GM19238 (cell line): ENCODE results near the gene SINHCAF.
"Not testable (repeated sequence)": the region's sequence is repeated elsewhere in the genome, so short reads cannot be mapped to it uniquely, and the experiment has no call there.

Source experiments
- DNase-seq: peaks from one replicate; pipeline ENCODE4 v3.0.0; 2011; ENCODE audit warnings: low spot score; ENCODE audit not compliant: insufficient read length

Gene SINHCAF

GRCh38 chr12:31265722-31266121 lies 60.2 kb downstream of the SINHCAF start:
- no peak for DNase-seq

GRCh38 chr12:31263661-31264060 lies 62.3 kb downstream of the SINHCAF start:
- no peak for DNase-seq

GRCh38 chr12:31261744-31262143 lies 64.2 kb downstream of the SINHCAF start:
- no peak for DNase-seq

GRCh38 chr12:31260840-31261239 lies 65.1 kb downstream of the SINHCAF start:
- DNase-seq, result no peak

- no peak for DNase-seq
Measured at GRCh38 chr12:31259136-31259886, 66.6 kb downstream of the SINHCAF start.

DNA sequence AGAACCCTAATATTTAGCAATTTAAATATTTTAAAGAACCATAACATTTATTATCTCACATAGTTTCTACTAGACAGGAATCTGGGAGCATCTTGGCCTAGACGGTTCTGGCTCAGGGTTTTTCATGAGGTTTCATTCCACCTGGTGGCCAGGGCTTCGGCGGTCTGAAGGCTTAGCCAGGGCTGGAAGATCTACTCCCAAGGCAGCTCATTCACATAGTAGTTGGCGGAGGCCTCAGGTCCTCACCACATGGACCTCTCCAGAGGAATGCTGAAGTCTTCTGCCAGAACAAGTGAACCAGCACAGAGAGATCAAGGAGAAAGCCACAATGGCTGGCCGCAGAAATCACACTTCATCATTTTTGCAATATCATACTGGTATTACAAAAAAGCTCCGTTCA lies 68.2 kb downstream of the SINHCAF start:
- no peak for DNase-seq

DNA sequence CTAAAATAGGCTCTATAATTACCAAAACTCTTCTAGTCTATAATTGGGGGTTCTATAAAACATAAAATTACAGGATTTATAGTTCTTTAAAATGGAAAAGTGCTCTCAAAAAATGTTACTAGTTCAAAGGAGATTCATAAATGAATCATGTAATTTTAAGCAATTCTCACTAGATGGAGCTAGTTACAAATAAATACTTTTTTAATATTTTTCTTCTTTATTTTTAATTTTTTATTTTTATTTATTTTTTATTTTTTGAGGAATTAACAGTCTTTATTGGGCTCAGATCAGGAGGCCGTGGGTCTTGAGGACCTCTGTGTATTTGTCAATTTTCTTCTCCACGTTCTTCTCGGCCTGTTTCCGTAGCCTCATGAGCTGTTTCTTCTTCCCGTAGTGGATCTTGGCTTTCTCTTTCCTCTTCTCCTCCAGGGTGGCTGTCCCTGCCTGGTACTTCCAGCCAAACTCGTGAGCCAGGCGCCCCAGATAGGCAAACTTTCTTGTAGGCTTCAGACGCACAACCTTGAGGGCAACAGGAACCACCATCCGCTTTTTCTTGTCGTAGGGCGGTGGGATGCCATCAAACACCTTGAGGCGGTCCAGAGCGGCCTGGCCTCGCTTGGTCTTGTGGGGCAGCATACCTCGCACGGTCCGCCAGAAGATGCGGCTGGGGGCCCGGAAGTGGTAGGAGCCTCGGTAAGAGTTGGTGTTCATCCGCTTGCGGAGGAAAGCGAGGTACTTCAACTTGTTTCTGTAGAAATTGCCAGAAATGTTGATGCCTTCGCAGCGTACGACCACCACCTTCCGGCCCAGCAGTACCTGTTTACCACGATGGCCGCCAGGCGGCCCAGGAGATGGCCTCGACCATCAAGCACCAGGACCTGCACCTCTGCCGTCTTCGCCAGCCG lies 74.0 kb downstream of the SINHCAF start:
- not testable (repeated sequence) for DNase-seq

GRCh38 chr12:31250179-31250578 lies 75.8 kb downstream of the SINHCAF start:
- DNase-seq, result no peak

GRCh38 chr12:31249356-31249755 lies 76.6 kb downstream of the SINHCAF start:
- DNase-seq, result no peak

DNA sequence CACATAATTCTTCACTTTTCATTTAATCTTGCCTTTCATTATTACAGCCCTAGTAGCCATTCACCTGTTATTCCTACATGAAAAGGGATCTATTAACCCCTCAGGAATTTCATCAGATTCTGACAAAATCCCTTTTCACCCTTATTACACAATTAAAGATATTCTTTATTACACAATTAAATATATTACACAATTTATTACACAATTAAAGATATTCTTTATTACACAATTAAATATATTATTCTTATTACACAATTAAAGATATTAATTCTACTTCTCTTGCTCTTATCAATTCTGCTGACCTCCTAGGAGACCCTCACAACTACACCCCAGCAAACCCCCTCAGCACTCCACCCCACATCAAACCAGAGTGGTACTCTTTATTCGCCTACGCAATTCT lies 77.1 kb downstream of the SINHCAF start:
- no peak for DNase-seq

GRCh38 chr12:31248337-31248736 lies 77.6 kb downstream of the SINHCAF start:
- no peak for DNase-seq

- DNase-seq, result no peak
Measured at GRCh38 chr12:31246470-31246850, 79.5 kb downstream of the SINHCAF start.

- DNase-seq, result no peak
Measured at GRCh38 chr12:31245822-31246469, 80.0 kb downstream of the SINHCAF start.

GRCh38 chr12:31242418-31242817 lies 83.5 kb downstream of the SINHCAF start:
- DNase-seq, result not testable (repeated sequence)

DNA sequence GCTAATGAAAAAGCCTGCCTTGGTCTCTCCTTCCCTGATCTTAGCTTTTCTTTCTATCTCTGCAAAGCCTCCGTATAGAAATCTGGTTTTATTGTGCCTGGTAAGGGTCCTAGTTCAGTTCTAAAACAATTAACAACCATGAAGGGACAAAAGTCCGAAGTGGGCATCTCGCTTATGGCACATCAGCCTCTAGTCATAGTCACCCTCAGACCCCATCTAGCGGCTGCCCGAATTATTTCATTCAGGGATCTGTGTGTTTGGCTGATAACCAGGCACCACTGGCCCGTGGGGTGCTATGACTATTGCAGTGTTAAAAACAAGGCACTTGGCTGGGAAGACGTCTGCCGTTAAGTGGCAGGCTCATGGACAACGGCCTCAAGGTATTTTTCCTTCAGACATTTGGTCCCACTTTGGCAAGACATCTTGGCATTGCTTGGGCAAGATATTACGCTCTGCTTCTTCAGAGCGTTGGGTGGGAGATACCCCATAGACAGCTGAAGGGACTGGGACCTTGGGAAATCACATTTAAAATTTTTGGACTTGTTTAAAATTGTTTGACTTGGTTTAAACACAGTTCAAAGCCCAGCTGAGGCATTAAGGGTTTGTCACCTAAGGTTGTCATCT lies 87.1 kb downstream of the SINHCAF start:
- DNase-seq, result peak; percentile 50

GRCh38 chr12:31238333-31238732 lies 87.6 kb downstream of the SINHCAF start:
- not testable (repeated sequence) for DNase-seq

DNA sequence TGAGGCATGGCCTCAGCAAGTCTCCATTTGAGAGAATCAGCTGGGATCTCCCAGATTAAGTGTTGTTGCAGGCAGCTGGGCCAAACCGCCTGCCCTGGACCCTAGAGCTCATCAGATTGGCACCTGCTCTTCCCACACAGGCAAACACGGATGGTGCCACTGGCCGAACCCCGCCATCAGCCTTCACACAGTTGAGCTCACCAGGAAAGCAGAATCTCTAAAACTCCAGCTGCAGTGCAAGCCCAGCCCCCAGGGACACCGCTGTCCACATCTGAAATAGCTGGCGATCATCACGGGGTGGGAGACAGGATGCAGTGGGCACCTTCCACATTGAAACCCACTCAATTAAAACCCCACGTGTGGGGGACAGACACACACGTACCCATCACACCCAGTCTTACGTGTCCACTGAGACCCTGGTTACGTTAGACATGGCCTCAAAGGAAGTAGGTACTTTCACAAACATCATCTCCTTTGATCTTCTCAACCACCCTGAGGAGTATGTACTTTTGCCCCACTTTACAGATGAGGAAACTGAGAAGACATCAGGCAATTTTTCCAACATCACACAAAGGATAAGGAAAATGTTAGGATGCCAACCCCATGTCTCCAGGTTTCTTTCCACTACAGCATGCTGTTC lies 88.8 kb downstream of the SINHCAF start:
- no peak for DNase-seq

GRCh38 chr12:31235868-31236395 lies 90.0 kb downstream of the SINHCAF start:
- DNase-seq, result no peak

DNA sequence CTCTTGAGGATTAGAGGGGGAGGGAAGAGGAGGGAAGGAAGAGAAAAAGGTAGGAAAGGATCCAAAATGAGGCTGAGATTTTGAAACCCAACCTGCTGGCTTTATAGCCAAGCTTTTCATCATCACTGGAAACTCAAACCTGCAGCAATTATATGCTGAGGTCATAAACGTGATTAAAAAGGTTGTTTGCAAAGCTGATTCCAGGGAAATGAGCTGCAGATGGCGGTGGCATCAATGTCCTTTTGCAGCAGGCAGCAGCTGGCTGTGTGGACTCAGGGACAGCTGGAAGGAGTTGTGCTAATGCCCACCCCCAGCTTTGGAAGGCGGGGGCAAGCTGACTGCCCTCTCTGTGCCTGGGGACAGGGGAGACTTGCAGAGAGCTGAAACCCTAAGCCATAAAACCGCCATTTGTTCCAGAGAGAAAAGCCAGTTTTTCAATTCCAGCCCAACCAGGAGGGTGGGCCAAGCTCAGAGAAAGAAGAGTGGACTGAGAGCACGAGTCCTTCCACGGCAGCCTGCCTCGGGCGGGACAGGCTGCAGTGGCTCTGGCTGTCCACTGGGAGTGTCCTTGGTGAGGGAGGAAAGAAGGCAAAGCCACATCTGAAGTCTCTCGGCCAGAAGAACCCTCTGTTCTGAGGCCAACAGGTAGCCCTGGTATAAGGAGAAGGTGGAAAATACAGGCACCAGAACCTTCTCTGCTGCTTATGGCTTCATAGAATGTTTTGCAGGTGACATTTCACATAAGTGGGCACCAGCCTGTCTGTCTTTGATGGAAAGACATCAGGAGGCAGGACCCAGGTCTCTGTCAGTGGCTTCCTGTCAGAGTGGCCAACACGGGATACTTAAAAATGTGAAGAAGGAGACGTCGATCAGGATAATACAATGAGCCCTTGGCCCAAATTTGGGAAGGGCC lies 90.7 kb downstream of the SINHCAF start:
- no peak for DNase-seq
